Endothelial cell of hepatic sinusoid (primary cell): Measurements from ENCODE around the gene SCARB1.
"Not testable (repeated sequence)": the region's sequence is repeated elsewhere in the genome, so short reads cannot be mapped to it uniquely, and the experiment has no call there.

Experiments used
- in situ Hi-C: cut with HindIII; loops from 2 replicates; pipeline ENCODE4 v1.10.0; 2017; ENCODE audit warnings: low sequenced_read_pairs

SCARB1 gene

GRCh38 chr12:124863416-124864325 lies at the start of gene SCARB1:
SCARB1 (minus strand) TSS chr12:124863864; CDS start chr12:124863720, 144 bp downstream.
- in situ Hi-C loops, result no loop called here

- in situ Hi-C loops, result not testable (repeated sequence)
These were observed 49.0 kb upstream of the SCARB1 start for GRCh38 chr12:124912529-124913287.

- in situ Hi-C loops, result not testable (repeated sequence)
These were observed 47.9 kb upstream of the SCARB1 start for GRCh38 chr12:124911521-124911920.

GRCh38 chr12:124910561-124911478 lies 47.2 kb upstream of the SCARB1 start:
- in situ Hi-C loops, result no loop called here

- in situ Hi-C loops, result no loop called here
These were observed 46.3 kb upstream of the SCARB1 start for GRCh38 chr12:124909831-124910560.

GRCh38 chr12:124906606-124907261 lies 43.1 kb upstream of the SCARB1 start:
- in situ Hi-C loops, result no loop called here

GRCh38 chr12:124904306-124905098 lies 40.8 kb upstream of the SCARB1 start:
- in situ Hi-C loops, result no loop called here

GRCh38 chr12:124902916-124903315 lies 39.3 kb upstream of the SCARB1 start:
- in situ Hi-C loops, result no loop called here

GRCh38 chr12:124901003-124901402 lies 37.3 kb upstream of the SCARB1 start:
- in situ Hi-C loops, result no loop called here

- in situ Hi-C loops, result not testable (repeated sequence)
These were observed 36.7 kb upstream of the SCARB1 start for GRCh38 chr12:124900345-124900795.

GRCh38 chr12:124898923-124899294 lies 35.2 kb upstream of the SCARB1 start:
- in situ Hi-C loops, result no loop called here

- in situ Hi-C loops, result no loop called here
These were observed 34.7 kb upstream of the SCARB1 start for GRCh38 chr12:124898200-124898922.

GRCh38 chr12:124896461-124896860 lies 32.8 kb upstream of the SCARB1 start:
- in situ Hi-C loops, result no loop called here

GRCh38 chr12:124893792-124894516 lies 30.3 kb upstream of the SCARB1 start:
- in situ Hi-C loops, result no loop called here

GRCh38 chr12:124888260-124888659 lies 24.6 kb upstream of the SCARB1 start:
- in situ Hi-C loops, result no loop called here

- in situ Hi-C loops, result not testable (repeated sequence)
These were observed 24.1 kb upstream of the SCARB1 start for GRCh38 chr12:124887766-124888165.
